Upper lobe of left lung (tissue), 6 donors: Measurements from ENCODE around the gene GPR173. TPM values are rescaled to one million over a fixed set of nuclear protein-coding genes. Genes with fewer than 3 reads are reported as not detected.

Experiments
- ATAC-seq, 2 donors: fragments of 200-7000 bp; cut with Tn5 transposase; one replicate each; pipeline ENCODE4 v1.9.1; 2022; ENCODE audit warnings: mild to moderate bottlenecking in 2 of 2, moderate library complexity in 2 of 2; ENCODE audit not compliant: low FRiP score in 2 of 2
- DNase-seq, 2 donors: peaks; one replicate each; pipeline ENCODE4 v3.0.0-alpha.2; 2019 to 2020
- H3K27ac ChIP-seq, 4 donors: fragments of 200-600 bp; sonication (generic); one replicate each; pipeline ENCODE4 v1.5.1; 2016 to 2019
- H3K27me3 ChIP-seq, 4 donors: fragments of 200-600 bp; sonication (generic); one replicate each; pipeline ENCODE4 v1.5.1; 2017 to 2019
- H3K36me3 ChIP-seq, 4 donors: fragments of 200-600 bp; sonication (generic); one replicate each; pipeline ENCODE4 v1.5.1; 2016 to 2019
- H3K4me1 ChIP-seq, 4 donors: fragments of 200-600 bp; sonication (generic); one replicate each; pipeline ENCODE4 v1.5.1; 2018 to 2019
- H3K4me3 ChIP-seq, 4 donors: fragments of 200-600 bp; sonication (generic); one replicate each; pipeline ENCODE4 v1.5.1; 2017 to 2019; ENCODE audit warnings: mild to moderate bottlenecking in 2 of 4, moderate library complexity in 1 of 4
- H3K9me3 ChIP-seq, 4 donors: fragments of 200-600 bp; sonication (generic); one replicate each; pipeline ENCODE4 v1.5.1; 2018 to 2019
- EP300 ChIP-seq, 4 donors: sonication (generic); formaldehyde crosslinking; IDR thresholded peaks; one replicate each; pipeline ENCODE4 v1.5.1; 2017; ENCODE audit warnings: antibody characterized with exemption in 4 of 4, control low read depth in 2 of 4
- POLR2A ChIP-seq, 4 donors: fragments of 450-650 bp; IDR thresholded peaks; one replicate each; pipeline ENCODE4 v1.5.1; 2016 to 2017; ENCODE audit warnings: antibody characterized with exemption in 4 of 4, mild to moderate bottlenecking in 2 of 4
- POLR2AphosphoS5 ChIP-seq, 2 donors: sonication (generic); formaldehyde crosslinking; IDR thresholded peaks; one replicate each; pipeline ENCODE4 v1.5.1; 2017; ENCODE audit warnings: antibody characterized with exemption in 2 of 2
- WGBS, 2 donors: methylation state at CpG; one replicate each; pipeline ENCODE4 v1.1.5; 2017 to 2018; 5-methylcytosine and 5-hydroxymethylcytosine counted together
- total RNA-seq, 6 donors: library from RNA; depleted of rRNA in 4 of 6; stranded (reverse); fragments of >200 nt in 4 of 6; gene quantifications; one replicate each; pipeline versions ENCODE4 v1.1.0 to v1.2.1, GENCODE V29; 2016 to 2021
- TF ChIP-seq, protein P1 (sequence below), 6 experiments: fragments of 450-650 bp in 4 of 6; fragments of 200-600 bp in 2 of 6; sonication (generic) in 2 of 6; IDR thresholded peaks; one replicate each; pipeline ENCODE4 v1.5.1; 2016 to 2019; ENCODE audit warnings: antibody characterized with exemption in 6 of 6
- donor health status: DM: no; HTN: no; CAD: no; lungs with moderate emphysema.
- donor health status: DM: no; HTN: yes; CAD: no; lungs with severe emphysema.

The GPR173 gene
- total RNA-seq, 6 donors from 2014 or later: 0.46 to 1.3 (median 0.95) TPM

DNA sequence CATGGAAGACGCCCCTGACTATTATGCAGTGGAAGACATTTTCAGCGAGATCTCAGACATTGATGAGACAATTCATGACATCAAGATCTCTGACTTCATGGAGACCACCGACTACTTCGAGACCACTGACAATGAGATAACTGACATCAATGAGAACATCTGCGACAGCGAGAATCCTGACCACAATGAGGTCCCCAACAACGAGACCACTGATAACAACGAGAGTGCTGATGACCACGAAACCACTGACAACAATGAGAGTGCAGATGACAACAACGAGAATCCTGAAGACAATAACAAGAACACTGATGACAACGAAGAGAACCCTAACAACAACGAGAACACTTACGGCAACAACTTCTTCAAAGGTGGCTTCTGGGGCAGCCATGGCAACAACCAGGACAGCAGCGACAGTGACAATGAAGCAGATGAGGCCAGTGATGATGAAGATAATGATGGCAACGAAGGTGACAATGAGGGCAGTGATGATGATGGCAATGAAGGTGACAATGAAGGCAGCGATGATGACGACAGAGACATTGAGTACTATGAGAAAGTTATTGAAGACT is 37.2 kb downstream of the GPR173 start:
- Histone ChIP-seq H3K9me3 (no peaks in the 10 kb centered on the region), H3K36me3 (peaks cover 0 to 9% (median 2%) of the 10 kb centered on the region in 4 donors), H3K4me1 (peaks cover 3 to 15% (median 8%) of the 10 kb centered on the region in 4 donors), H3K4me3 (no peak overlapping the region), H3K27me3 (no peaks in the 10 kb centered on the region), H3K27ac (peak overlapping the region in 1 of 4 donors; percentile 52)
- ATAC-seq (no peak), DNase-seq (no peak)
- TF ChIP-seq EP300 (IDR thresholded peaks at IDR 0.05) (no peak), POLR2AphosphoS5 (IDR thresholded peaks at IDR 0.05) (no peak), POLR2A (IDR thresholded peaks at IDR 0.05) (no peak)
- TF ChIP-seq, protein P1, sequence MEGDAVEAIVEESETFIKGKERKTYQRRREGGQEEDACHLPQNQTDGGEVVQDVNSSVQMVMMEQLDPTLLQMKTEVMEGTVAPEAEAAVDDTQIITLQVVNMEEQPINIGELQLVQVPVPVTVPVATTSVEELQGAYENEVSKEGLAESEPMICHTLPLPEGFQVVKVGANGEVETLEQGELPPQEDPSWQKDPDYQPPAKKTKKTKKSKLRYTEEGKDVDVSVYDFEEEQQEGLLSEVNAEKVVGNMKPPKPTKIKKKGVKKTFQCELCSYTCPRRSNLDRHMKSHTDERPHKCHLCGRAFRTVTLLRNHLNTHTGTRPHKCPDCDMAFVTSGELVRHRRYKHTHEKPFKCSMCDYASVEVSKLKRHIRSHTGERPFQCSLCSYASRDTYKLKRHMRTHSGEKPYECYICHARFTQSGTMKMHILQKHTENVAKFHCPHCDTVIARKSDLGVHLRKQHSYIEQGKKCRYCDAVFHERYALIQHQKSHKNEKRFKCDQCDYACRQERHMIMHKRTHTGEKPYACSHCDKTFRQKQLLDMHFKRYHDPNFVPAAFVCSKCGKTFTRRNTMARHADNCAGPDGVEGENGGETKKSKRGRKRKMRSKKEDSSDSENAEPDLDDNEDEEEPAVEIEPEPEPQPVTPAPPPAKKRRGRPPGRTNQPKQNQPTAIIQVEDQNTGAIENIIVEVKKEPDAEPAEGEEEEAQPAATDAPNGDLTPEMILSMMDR (IDR thresholded peaks at IDR 0.05): no peak
- 80 to 88% methylated on average over 14 to 17 of the region's 17 CpGs for WGBS, 2 donors

DNA sequence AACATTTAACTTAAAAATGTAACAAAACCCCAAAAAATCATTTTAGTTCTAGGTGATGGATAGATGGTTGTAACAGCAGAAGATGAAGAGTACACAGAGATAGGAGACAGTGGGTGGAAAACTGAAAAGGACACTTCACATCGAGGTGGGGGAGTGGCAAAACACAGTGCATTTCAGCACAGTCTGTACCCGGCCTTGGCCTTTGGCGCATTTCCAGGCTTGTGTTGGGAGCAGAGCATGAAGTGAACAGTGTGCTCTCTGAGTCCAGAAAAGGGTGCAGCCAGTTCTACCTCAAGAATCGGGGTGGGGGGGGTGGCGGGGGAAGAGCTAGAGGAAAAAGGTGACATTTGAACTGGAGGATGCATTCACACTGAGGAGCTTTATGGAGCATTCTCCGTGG is 37.9 kb downstream of the GPR173 start:
- H3K4me3 ChIP-seq: no peak overlapping the region
- 61 to 66% methylated on average over 6 of the region's 6 CpGs for WGBS, 2 donors
- DNase-seq: peak in 1 of 2 donors; percentile 80
- H3K9me3 ChIP-seq: no peaks in the 10 kb centered on the region
- H3K4me1 ChIP-seq: peaks cover 3 to 15% (median 8%) of the 10 kb centered on the region in 4 donors
- H3K27me3 ChIP-seq: no peaks in the 10 kb centered on the region
- H3K27ac ChIP-seq: peak overlapping the region in 2 of 4 donors; percentile 78 to 84
- no peak for ATAC-seq
- TF ChIP-seq POLR2AphosphoS5 (IDR thresholded peaks at IDR 0.05): peak in 1 of 2 donors; percentile 14
- TF ChIP-seq POLR2A (IDR thresholded peaks at IDR 0.05): no peak
- H3K36me3 ChIP-seq: peaks cover 0 to 9% (median 2%) of the 10 kb centered on the region in 4 donors

DNA sequence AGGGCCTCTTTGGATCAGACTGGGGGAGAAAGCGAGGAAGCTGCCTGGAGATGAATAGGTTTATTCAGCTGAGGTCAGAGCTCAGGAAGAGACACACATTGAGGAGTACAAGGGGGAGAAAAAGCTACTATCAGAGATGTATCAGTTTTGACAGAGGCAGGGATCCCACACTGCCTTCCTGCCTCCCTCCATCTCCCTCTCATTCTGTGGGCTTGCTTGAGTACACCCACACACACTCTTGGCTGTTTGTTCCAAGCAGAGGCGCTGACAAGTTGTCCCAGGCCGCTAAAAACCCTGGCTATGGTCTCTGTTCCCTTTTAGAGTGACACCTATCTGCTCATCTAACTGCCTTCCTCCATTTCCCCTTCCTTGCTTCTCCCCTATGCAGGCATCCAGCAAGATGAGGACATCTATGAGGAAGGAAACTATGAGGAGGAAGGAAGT is 38.8 kb downstream of the GPR173 start:
- DNase-seq (no peak), ATAC-seq (no peak)
- H3K9me3 ChIP-seq: no peaks in the 10 kb centered on the region
- no peak overlapping the region for H3K4me3 ChIP-seq
- peaks cover 3 to 15% (median 8%) of the 10 kb centered on the region in 4 donors for H3K4me1 ChIP-seq
- H3K27ac ChIP-seq: peak overlapping the region; percentile 5 to 84 (median 66)
- no peaks in the 10 kb centered on the region for H3K27me3 ChIP-seq
- H3K36me3 ChIP-seq: peaks cover 0 to 9% (median 2%) of the 10 kb centered on the region in 4 donors
- 61 to 82% methylated on average over 3 of the region's 3 CpGs for WGBS, 2 donors
- TF ChIP-seq POLR2A (IDR thresholded peaks at IDR 0.05): no peak
- no peak for TF ChIP-seq EP300 (IDR thresholded peaks at IDR 0.05)
- TF ChIP-seq, protein P1 (IDR thresholded peaks at IDR 0.05): no peak
- no peak for TF ChIP-seq POLR2AphosphoS5 (IDR thresholded peaks at IDR 0.05)

DNA sequence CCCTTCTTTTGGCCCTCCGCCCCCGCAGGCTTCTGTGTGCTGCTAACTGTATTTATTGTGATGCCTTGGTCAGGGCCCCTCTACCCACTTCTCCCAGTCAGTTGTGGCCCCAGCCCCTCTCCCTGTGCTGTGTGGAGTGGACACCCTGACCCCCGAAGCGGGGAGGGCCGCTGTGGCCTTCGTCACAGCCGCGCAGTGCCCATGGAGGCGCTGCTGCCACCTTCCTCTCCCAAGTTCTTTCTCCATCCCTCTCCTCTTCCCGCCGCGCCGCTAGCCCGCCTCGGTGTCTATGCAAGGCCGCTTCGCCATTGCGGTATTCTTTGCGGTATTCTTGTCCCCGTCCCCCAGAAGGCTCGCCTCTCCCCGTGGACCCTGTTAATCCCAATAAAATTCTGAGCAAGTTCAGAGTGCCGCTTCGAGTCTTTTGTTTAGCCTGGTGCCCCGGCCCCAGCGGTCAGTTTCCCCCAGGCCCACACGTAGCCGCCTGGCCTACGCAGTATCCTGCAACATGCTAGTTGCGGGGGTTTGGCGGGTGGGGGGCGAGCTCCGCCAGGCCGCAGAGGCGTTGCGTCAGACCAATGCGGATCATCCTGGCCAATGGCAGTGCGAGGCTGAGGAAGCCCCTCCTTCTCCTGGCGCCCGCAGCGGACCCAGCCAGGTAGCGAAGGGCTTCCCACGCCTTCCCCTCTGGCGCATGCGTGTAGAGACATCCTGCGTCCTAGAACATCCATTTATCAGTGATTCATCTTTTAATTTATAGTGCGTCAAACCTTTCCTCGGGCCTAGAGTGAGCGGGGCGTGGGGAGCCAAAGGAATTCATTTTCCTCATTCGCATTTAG is 39.8 kb downstream of the GPR173 start:
- DNase-seq (peak; percentile 74 to 88), ATAC-seq (peak; percentile 76 to 81)
- WGBS, 2 donors: 39 to 63% methylated on average over 23 to 48 of the region's 51 CpGs
- peaks cover 0 to 9% (median 2%) of the 10 kb centered on the region in 4 donors for H3K36me3 ChIP-seq
- peaks cover 3 to 15% (median 8%) of the 10 kb centered on the region in 4 donors for H3K4me1 ChIP-seq
- H3K27me3 ChIP-seq: no peaks in the 10 kb centered on the region
- H3K9me3 ChIP-seq: no peaks in the 10 kb centered on the region
- peak overlapping the region; percentile 51 to 84 (median 72) for H3K27ac ChIP-seq
- peak in 2 of 4 donors; percentile 22 to 46 for TF ChIP-seq POLR2A (IDR thresholded peaks at IDR 0.05)
- no peak for TF ChIP-seq EP300 (IDR thresholded peaks at IDR 0.05)
- TF ChIP-seq POLR2AphosphoS5 (IDR thresholded peaks at IDR 0.05): peak in 1 of 2 donors; percentile 26
- peak overlapping the region in 3 of 4 donors; percentile 24 to 40 (median 38) for H3K4me3 ChIP-seq

DNA sequence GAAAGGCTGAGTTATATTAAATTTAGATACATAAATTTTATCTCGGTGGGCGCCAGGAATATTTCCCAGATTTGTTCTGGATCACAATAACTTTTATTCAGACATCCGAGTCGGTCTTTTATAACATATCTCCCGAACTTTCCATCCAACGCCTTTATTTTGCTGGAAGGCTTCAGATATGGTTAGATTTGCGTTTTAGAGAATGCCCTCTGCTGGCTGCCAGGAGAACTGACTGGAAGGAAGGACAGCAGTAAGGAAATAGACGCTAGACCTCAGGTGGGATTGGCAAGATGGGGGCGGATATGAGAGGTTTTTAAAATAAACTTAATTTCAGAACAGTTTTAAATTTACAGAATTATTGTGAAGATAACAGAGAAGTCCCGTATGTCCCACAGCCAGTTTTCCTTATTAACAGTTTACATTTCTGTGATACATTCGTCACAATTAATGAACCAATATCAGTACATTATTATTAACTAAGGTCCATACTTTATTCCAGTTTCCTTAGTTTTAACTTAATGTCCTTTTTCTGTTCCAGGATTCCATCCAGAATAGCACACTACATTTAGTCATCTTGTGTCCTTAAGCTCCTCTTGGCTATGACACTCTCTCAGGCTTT is 40.7 kb downstream of the GPR173 start:
- peak in 1 of 2 donors; percentile 53 for DNase-seq
- Histone ChIP-seq H3K27ac (peak overlapping the region; percentile 51 to 84 (median 72)), H3K27me3 (no peaks in the 10 kb centered on the region), H3K4me3 (peak overlapping the region in 3 of 4 donors; percentile 24 to 40 (median 38)), H3K9me3 (no peaks in the 10 kb centered on the region), H3K4me1 (peaks cover 2 to 15% (median 6%) of the 10 kb centered on the region in 4 donors), H3K36me3 (peaks cover 0 to 9% (median 2%) of the 10 kb centered on the region in 4 donors)
- ATAC-seq: peak in 1 of 2 donors; percentile 34
- WGBS, 2 donors: 11 to 20% methylated on average over 11 of the region's 11 CpGs
- TF ChIP-seq POLR2AphosphoS5 (IDR thresholded peaks at IDR 0.05) (no peak), POLR2A (IDR thresholded peaks at IDR 0.05) (no peak), EP300 (IDR thresholded peaks at IDR 0.05) (no peak)
- TF ChIP-seq, protein P1 (IDR thresholded peaks at IDR 0.05): peak; percentile 56 to 91 (median 66)
